Activated CD8-positive, alpha-beta memory T cell treated with anti-CD3 and anti-CD28 coated beads for 4 hours (primary cell): ENCODE results near the gene TRMT2A.
"Not testable (repeated sequence)": the region's sequence is repeated elsewhere in the genome, so short reads cannot be mapped to it uniquely, and the experiment has no call there.

Source experiments
- DNase-seq, 2 donors: peaks; one replicate each; pipeline ENCODE4 v3.0.0-alpha.2; 2020; ENCODE audit warnings: low read depth in 2 of 2

TRMT2A gene

GRCh38 chr22:20116951-20117632, at the start of gene TRMT2A:
TSS of gene TRMT2A (minus strand) at chr22:20117226. CDS start at chr22:20116906, 320 bp downstream.
- peak; percentile 93 to 94 for DNase-seq

- DNase-seq, result no peak
Observed at GRCh38 chr22:20166703-20167102, 49.7 kb upstream of the TRMT2A start.

GRCh38 chr22:20165913-20166312, 48.9 kb upstream of the TRMT2A start:
- DNase-seq, result no peak

GRCh38 chr22:20165421-20165820, 48.4 kb upstream of the TRMT2A start:
- no peak for DNase-seq

- no peak for DNase-seq
Observed at GRCh38 chr22:20164863-20165262, 47.8 kb upstream of the TRMT2A start.

GRCh38 chr22:20160041-20160440, 43.0 kb upstream of the TRMT2A start:
- no peak for DNase-seq

GRCh38 chr22:20159531-20159930, 42.5 kb upstream of the TRMT2A start:
- not testable (repeated sequence) for DNase-seq

- DNase-seq, result no peak
Observed at GRCh38 chr22:20159076-20159475, 42.0 kb upstream of the TRMT2A start.

GRCh38 chr22:20158391-20159036, 41.5 kb upstream of the TRMT2A start:
- no peak for DNase-seq

GRCh38 chr22:20157430-20158183, 40.6 kb upstream of the TRMT2A start:
- no peak for DNase-seq

GRCh38 chr22:20156611-20157429, 39.8 kb upstream of the TRMT2A start:
- peak; percentile 71 to 78 for DNase-seq

GRCh38 chr22:20156042-20156389, 39.0 kb upstream of the TRMT2A start:
- DNase-seq, result no peak

- DNase-seq, result no peak
Observed at GRCh38 chr22:20155330-20156041, 38.5 kb upstream of the TRMT2A start.

- no peak for DNase-seq
Observed at GRCh38 chr22:20154602-20155187, 37.7 kb upstream of the TRMT2A start.

GRCh38 chr22:20153945-20154344, 36.9 kb upstream of the TRMT2A start:
- no peak for DNase-seq

- DNase-seq, result no peak
Observed at GRCh38 chr22:20152464-20152890, 35.5 kb upstream of the TRMT2A start.

- DNase-seq, result no peak
Observed at GRCh38 chr22:20151276-20151588, 34.2 kb upstream of the TRMT2A start.

GRCh38 chr22:20150381-20151275, 33.6 kb upstream of the TRMT2A start, which contains the start of gene CCDC188:
TSS of gene CCDC188 (minus strand) at chr22:20151055. CDS start at chr22:20150986, 69 bp downstream.
- DNase-seq, result no peak

- DNase-seq, result no peak
Observed at GRCh38 chr22:20149257-20150250, 32.5 kb upstream of the TRMT2A start.
